CD14-positive monocyte (primary cell): ENCODE data around the gene GMDS. TPM values are rescaled to one million over a fixed set of nuclear protein-coding genes. Genes with fewer than 3 reads are reported as not detected.

Experiments
- DNase-seq, 3 donors: peaks; one replicate each; pipeline ENCODE4 v3.0.0-alpha.2; 2011 to 2022
- H2AFZ ChIP-seq: 2 replicates; pipeline ENCODE4 v1.6.0; 2012; ENCODE audit warnings: mild to moderate bottlenecking, low read depth, low read length, inconsistent platforms; ENCODE audit not compliant: insufficient read depth, poor library complexity, severe bottlenecking
- H3K27ac ChIP-seq, 2 donors: 1 replicate in 1 of 2; 2 replicates in 1 of 2; pipeline ENCODE4 v1.5.1; 2012 to 2013; ENCODE audit warnings: low read length in 2 of 2, control low read depth in 1 of 2, inconsistent platforms in 1 of 2, low read depth in 1 of 2, mild to moderate bottlenecking in 1 of 2
- H3K27me3 ChIP-seq, 2 donors: one replicate each; pipeline versions ENCODE4 v1.6.0 to v1.6.1; 2011 to 2013; ENCODE audit warnings: low read length in 2 of 2; ENCODE audit not compliant: control insufficient read depth in 2 of 2, insufficient read depth in 2 of 2
- H3K36me3 ChIP-seq, 2 donors: replicated peaks in 1 of 2; 1 replicate in 1 of 2; 2 replicates in 1 of 2; pipeline versions ENCODE4 v1.5.1 to v1.6.1; 2012 to 2013; ENCODE audit warnings: low read length in 2 of 2, control low read depth in 1 of 2, inconsistent platforms in 1 of 2, mild to moderate bottlenecking in 1 of 2; ENCODE audit not compliant: insufficient read depth in 2 of 2, control insufficient read depth in 1 of 2
- H3K4me1 ChIP-seq, 2 donors: 1 replicate in 1 of 2; 2 replicates in 1 of 2; pipeline versions ENCODE4 v1.5.1 to v1.6.1; 2012 to 2013; ENCODE audit warnings: low read length in 2 of 2, control low read depth in 1 of 2, inconsistent platforms in 1 of 2, mild to moderate bottlenecking in 1 of 2, moderate library complexity in 1 of 2; ENCODE audit not compliant: insufficient read depth in 2 of 2, control insufficient read depth in 1 of 2
- H3K4me2 ChIP-seq: replicated peaks from 2 replicates; pipeline ENCODE3; 2012; ENCODE audit warnings: low read length, moderate library complexity, mild to moderate bottlenecking; ENCODE audit not compliant: poor library complexity, severe bottlenecking; ENCODE audit errors: extremely low read depth
- H3K4me3 ChIP-seq, 3 experiments: fragments of 200-600 bp in 1 of 3; sonication (generic) in 1 of 3; replicated peaks in 1 of 3; 1 replicate in 2 of 3; 2 replicates in 1 of 3; pipeline ENCODE4 v1.5.1; 2011 to 2013; ENCODE audit warnings: low read length in 3 of 3, mild to moderate bottlenecking in 3 of 3, control low read depth in 2 of 3, low read depth in 2 of 3, inconsistent platforms in 1 of 3, moderate library complexity in 1 of 3
- H3K79me2 ChIP-seq: 2 replicates; pipeline ENCODE4 v1.6.0; 2012; ENCODE audit warnings: mild to moderate bottlenecking, control low read depth, inconsistent platforms, low read length, moderate library complexity; ENCODE audit not compliant: insufficient read depth
- H3K9ac ChIP-seq: 2 replicates; pipeline ENCODE4 v1.6.0; 2017; ENCODE audit warnings: low read length, mild to moderate bottlenecking; ENCODE audit not compliant: insufficient read depth, poor library complexity, severe bottlenecking
- H3K9me3 ChIP-seq, 2 donors: replicated peaks in 1 of 2; 1 replicate in 1 of 2; 2 replicates in 1 of 2; pipeline versions ENCODE4 v1.5.1 to v1.6.1; 2012 to 2013; ENCODE audit warnings: low read length in 2 of 2, control low read depth in 1 of 2; ENCODE audit not compliant: control insufficient read depth in 1 of 2, insufficient read depth in 1 of 2
- H4K20me1 ChIP-seq: 2 replicates; pipeline ENCODE4 v1.6.0; 2012; ENCODE audit warnings: mild to moderate bottlenecking, low read length, control low read depth, moderate library complexity; ENCODE audit not compliant: insufficient read depth
- H3K27ac Mint-ChIP-seq, 7 donors: one replicate each; pipeline ENCODE4 v1.8.0; 2020; ENCODE audit warnings: mild to moderate bottlenecking in 7 of 7, mixed read lengths in 7 of 7, moderate library complexity in 6 of 7, inconsistent platforms in 2 of 7
- H3K27me3 Mint-ChIP-seq, 3 donors: one replicate each; pipeline ENCODE4 v1.8.0; 2021 to 2022; ENCODE audit warnings: low read depth in 3 of 3, mild to moderate bottlenecking in 3 of 3, mixed read lengths in 3 of 3, moderate library complexity in 3 of 3, inconsistent platforms in 1 of 3
- H3K36me3 Mint-ChIP-seq, 2 donors: one replicate each; pipeline ENCODE4 v1.8.0; 2020; ENCODE audit warnings: mixed read lengths in 2 of 2, inconsistent platforms in 1 of 2, mild to moderate bottlenecking in 1 of 2
- H3K4me1 Mint-ChIP-seq: one replicate; pipeline ENCODE4 v1.8.0; 2020; ENCODE audit warnings: mild to moderate bottlenecking, mixed read lengths
- H3K4me3 Mint-ChIP-seq, 2 donors: one replicate each; pipeline ENCODE4 v1.8.0; 2020; ENCODE audit warnings: mild to moderate bottlenecking in 2 of 2, mixed read lengths in 2 of 2, moderate library complexity in 1 of 2
- H3K9me3 Mint-ChIP-seq, 7 donors: one replicate each; pipeline ENCODE4 v1.8.0; 2020 to 2022; ENCODE audit warnings: mixed read lengths in 7 of 7, mild to moderate bottlenecking in 6 of 7, moderate library complexity in 6 of 7, inconsistent platforms in 2 of 7
- CTCF ChIP-seq: fragments of 200-600 bp; IDR thresholded peaks from one replicate; pipeline ENCODE4 v1.8.0; 2022; ENCODE audit warnings: antibody characterized with exemption, mild to moderate bottlenecking
- WGBS: methylation state at CpG from one replicate; pipeline ENCODE4 v1.1.5; 2013; ENCODE audit warnings: missing lambda C conversion rate; ENCODE audit not compliant: insufficient coverage; 5-methylcytosine and 5-hydroxymethylcytosine counted together
- intact Hi-C, 2 donors: fragments of 100-400 bp; cut with micrococcal nuclease; formaldehyde crosslinking; loops; one replicate each; pipeline versions ENCODE4 v1.15.0 to v1.15.1; 2023
- polyA plus RNA-seq, 3 donors: library from polyadenylated mRNA; depleted of rRNA in 1 of 3; unstranded in 2 of 3; stranded (reverse) in 1 of 3; fragments of 300-500 nt in 2 of 3; fragments of >200 nt in 1 of 3; fragmentation: Illumina TruSeq in 2 of 3; gene quantifications; 1 replicate in 2 of 3; 2 replicates in 1 of 3; pipeline ENCODE4 v1.2.3, GENCODE V29; 2012 to 2021

GMDS gene
- polyA plus RNA-seq, 3 donors = 10.5 to 19.9 (median 17.6) TPM

- H3K36me3 ChIP-seq = no peaks in the 10 kb centered on the region
- no peaks in the 10 kb centered on the region for H4K20me1 ChIP-seq
- H3K4me3 ChIP-seq = no peak overlapping the region
- H3K9me3 ChIP-seq = no peaks in the 10 kb centered on the region
- Mint-ChIP-seq H3K9me3 (no peaks in the 10 kb centered on the region), H3K27ac (no peak overlapping the region), H3K36me3 (peaks cover 8% of the 10 kb centered on the region in 2 donors), H3K27me3 (no peaks in the 10 kb centered on the region), H3K4me3 (no peak overlapping the region), H3K4me1 (no peaks in the 10 kb centered on the region)
- intact Hi-C loops = no loop called here
- H3K79me2 ChIP-seq = no peaks in the 10 kb centered on the region
- H3K4me2 ChIP-seq = no peak overlapping the region
- DNase-seq = no peak
- no peaks in the 10 kb centered on the region for H3K27me3 ChIP-seq
- no peak overlapping the region for H3K9ac ChIP-seq
- 100% methylated on average over 1 of the region's 5 CpGs for WGBS
- H2AFZ ChIP-seq = no peak overlapping the region
- no peak overlapping the region for H3K27ac ChIP-seq
- no peaks in the 10 kb centered on the region for H3K4me1 ChIP-seq
- TF ChIP-seq CTCF = no peak
Measured at GRCh38 chr6:1716868-1717267, 528.5 kb downstream of the GMDS start.

DNA sequence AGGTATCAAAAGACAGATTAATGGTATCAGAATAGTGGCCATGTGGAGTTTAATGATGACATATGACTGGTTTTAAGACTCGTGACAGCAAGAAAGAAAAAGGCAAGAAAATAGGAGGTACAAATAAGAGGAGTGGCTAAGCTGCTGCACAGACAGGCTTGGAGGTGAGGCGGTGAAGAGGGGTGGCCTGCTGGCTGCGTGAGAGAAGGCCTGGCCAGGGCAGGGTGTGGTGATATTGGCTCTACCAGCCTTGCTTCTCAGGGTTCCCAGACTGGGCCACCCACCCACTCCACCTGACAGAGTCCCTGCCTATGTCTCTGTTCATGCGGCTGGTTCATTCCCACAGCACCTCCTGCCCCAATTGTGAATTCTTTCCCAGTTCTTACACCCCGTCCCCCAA, 529.0 kb downstream of the GMDS start:
- Histone ChIP-seq H3K36me3 (no peaks in the 10 kb centered on the region), H2AFZ (no peak overlapping the region), H3K9ac (no peak overlapping the region), H3K27ac (no peak overlapping the region), H3K4me1 (no peaks in the 10 kb centered on the region), H3K4me2 (no peak overlapping the region), H3K9me3 (no peaks in the 10 kb centered on the region), H3K27me3 (no peaks in the 10 kb centered on the region), H3K4me3 (no peak overlapping the region), H3K79me2 (no peaks in the 10 kb centered on the region), H4K20me1 (no peaks in the 10 kb centered on the region)
- Mint-ChIP-seq H3K4me1 (no peaks in the 10 kb centered on the region), H3K36me3 (peaks cover 8% of the 10 kb centered on the region in 2 donors), H3K4me3 (no peak overlapping the region), H3K27me3 (peaks cover 0 to 3% (median 2%) of the 10 kb centered on the region in 3 donors), H3K9me3 (no peaks in the 10 kb centered on the region), H3K27ac (no peak overlapping the region)
- DNase-seq = no peak
- 72% methylated on average over 5 of the region's 5 CpGs for WGBS
- intact Hi-C loops = no loop called here
- TF ChIP-seq CTCF = no peak
